Body of pancreas (tissue), 4 donors: ENCODE results near the gene MSANTD2. TPM values are rescaled to one million over a fixed set of nuclear protein-coding genes. Genes with fewer than 3 reads are reported as not detected.

ENCODE experiments used
- ATAC-seq: fragments of 150-250 bp; one replicate; pipeline ENCODE4 v1.9.1; 2016
- DNase-seq, 4 donors: peaks; one replicate each; pipeline ENCODE4 v3.0.0-alpha.2; 2019
- H3K27ac ChIP-seq, 4 donors: fragments of 200-600 bp; sonication (generic); 1 replicate in 3 of 4; 2 replicates in 1 of 4; pipeline versions ENCODE4 v1.5.1 to v1.6.1; 2016 to 2019; ENCODE audit warnings: mild to moderate bottlenecking in 1 of 4, mixed read lengths in 1 of 4, moderate library complexity in 1 of 4
- H3K27me3 ChIP-seq, 2 donors: fragments of 200-600 bp; sonication (generic); one replicate each; pipeline ENCODE4 v1.6.0; 2016; ENCODE audit warnings: mild to moderate bottlenecking in 1 of 2
- H3K36me3 ChIP-seq, 2 donors: fragments of 200-600 bp; sonication (generic); replicated peaks in 1 of 2; 2 replicates each; pipeline ENCODE4 v1.5.1; 2016; ENCODE audit warnings: low read depth in 2 of 2; ENCODE audit not compliant: insufficient read depth in 1 of 2
- H3K4me1 ChIP-seq: fragments of 200-600 bp; sonication (generic); one replicate; pipeline ENCODE4 v1.6.0; 2016
- H3K4me3 ChIP-seq, 2 donors: fragments of 200-600 bp; sonication (generic); 1 replicate in 1 of 2; 2 replicates in 1 of 2; pipeline ENCODE4 v1.5.1; 2016 to 2019
- H3K9me3 ChIP-seq, 3 donors: fragments of 200-600 bp; sonication (generic); 1 replicate in 2 of 3; 2 replicates in 1 of 3; pipeline ENCODE4 v1.5.1; 2016
- CTCF ChIP-seq, 7 experiments: fragments of 450-650 bp in 4 of 7; fragments of 200-600 bp in 3 of 7; sonication (generic) in 3 of 7; IDR thresholded peaks; one replicate each; pipeline ENCODE4 v1.5.1; 2016 to 2019; ENCODE audit warnings: antibody characterized with exemption in 7 of 7
- POLR2A ChIP-seq, 3 donors: fragments of 450-650 bp; IDR thresholded peaks; one replicate each; pipeline ENCODE4 v1.6.1; 2016; ENCODE audit warnings: antibody characterized with exemption in 3 of 3, mild to moderate bottlenecking in 2 of 3
- WGBS, 2 donors: methylation state at CpG; one replicate each; pipeline ENCODE4 v1.1.5; 2017; 5-methylcytosine and 5-hydroxymethylcytosine counted together
- intact Hi-C: fragments of 100-400 bp; cut with DNase I; formaldehyde crosslinking; loops from one replicate; pipeline ENCODE4 v1.15.1; 2023
- total RNA-seq, 2 donors: library from RNA; depleted of rRNA; stranded (reverse); fragments of >200 nt; gene quantifications; one replicate each; pipeline ENCODE4 v1.1.0, GENCODE V29; 2016

Gene MSANTD2
- 10 to 100 TPM; 13.0 to 23.7 TPM for total RNA-seq

GRCh38 chr11:124800226-124800929, at the start of gene MSANTD2:
TSS of gene MSANTD2 (minus strand) at chr11:124800406. CDS start at chr11:124800380, 26 bp downstream.
- H3K27ac ChIP-seq, result peak within 1 kb of the TSS; percentile 92 to 97 (median 94)
- peaks cover 20% of the 10 kb centered on the region for H3K4me1 ChIP-seq
- ATAC-seq (peak; percentile 95), DNase-seq (peak; percentile 72 to 80 (median 76))
- intact Hi-C loops, result no loop called here
- TF ChIP-seq CTCF (IDR thresholded peaks at IDR 0.05) (no peak), POLR2A (IDR thresholded peaks at IDR 0.05) (peak; percentile 74 to 89 (median 88))
- H3K4me3 ChIP-seq, result peak within 1 kb of the TSS; percentile 55 to 69
- no peaks in the 10 kb centered on the region for H3K9me3 ChIP-seq
- H3K27me3 ChIP-seq, result no peaks in the 10 kb centered on the region
- WGBS, 2 donors, result 0% methylated on average over 9 to 62 of the region's 62 CpGs
- H3K36me3 ChIP-seq, result peaks cover 0 to 2% of the 10 kb centered on the region in 2 donors

- peaks cover 11% of the 10 kb centered on the region for H3K4me1 ChIP-seq
- H3K4me3 ChIP-seq, result no peak overlapping the region
- DNase-seq (no peak), ATAC-seq (no peak)
- intact Hi-C loops, result loop anchor here (10.0 kb wide), 1 partner anchor 181 kb away; no protein-coding TSS in a partner anchor
- peaks cover 0 to 35% of the 10 kb centered on the region in 2 donors for H3K27me3 ChIP-seq
- WGBS, 2 donors, result 11 to 25% methylated on average over 11 of the region's 11 CpGs
- TF ChIP-seq CTCF (IDR thresholded peaks at IDR 0.05) (no peak), POLR2A (IDR thresholded peaks at IDR 0.05) (no peak)
- no peaks in the 10 kb centered on the region for H3K36me3 ChIP-seq
- no peaks in the 10 kb centered on the region for H3K9me3 ChIP-seq
- H3K27ac ChIP-seq, result no peak overlapping the region
Observed at GRCh38 chr11:124846070-124846673, 46.0 kb upstream of the MSANTD2 start.

- WGBS, 2 donors, result 0 to 10% methylated on average over 3 to 8 of the region's 8 CpGs
- peaks cover 3 to 48% of the 10 kb centered on the region in 2 donors for H3K27me3 ChIP-seq
Observed at GRCh38 chr11:124844664-124845079, 44.5 kb upstream of the MSANTD2 start.

GRCh38 chr11:124843616-124843910, 43.4 kb upstream of the MSANTD2 start:
- no peaks in the 10 kb centered on the region for H3K9me3 ChIP-seq
- H3K27ac ChIP-seq, result no peak overlapping the region
- H3K27me3 ChIP-seq, result peaks cover 6 to 59% of the 10 kb centered on the region in 2 donors
- no peak overlapping the region for H3K4me3 ChIP-seq
- ATAC-seq, result no peak
- TF ChIP-seq CTCF (IDR thresholded peaks at IDR 0.05), result no peak
- H3K4me1 ChIP-seq, result peaks cover 22% of the 10 kb centered on the region
- no peak for DNase-seq
- WGBS, 2 donors, result 3 to 18% methylated on average over 8 of the region's 8 CpGs
- intact Hi-C loops, result loop anchor here (10.0 kb wide), 1 partner anchor 179 kb away; no protein-coding TSS in a partner anchor
- no peaks in the 10 kb centered on the region for H3K36me3 ChIP-seq

More at GRCh38 chr11:124844664-124845079, 44.5 kb upstream of the MSANTD2 start:
- peaks cover 14% of the 10 kb centered on the region for H3K4me1 ChIP-seq
- ATAC-seq (no peak), DNase-seq (no peak)
- H3K9me3 ChIP-seq, result no peaks in the 10 kb centered on the region
- H3K27ac ChIP-seq, result no peak overlapping the region
- H3K4me3 ChIP-seq, result no peak overlapping the region
- intact Hi-C loops, result loop anchor here (10.0 kb wide), 1 partner anchor 180 kb away; no protein-coding TSS in a partner anchor
- no peaks in the 10 kb centered on the region for H3K36me3 ChIP-seq
- TF ChIP-seq POLR2A (IDR thresholded peaks at IDR 0.05) (no peak), CTCF (IDR thresholded peaks at IDR 0.05) (no peak)
